HepG2 (cell line): ENCODE measurements around the gene ADGRD1. TPM values are rescaled to one million over a fixed set of nuclear protein-coding genes. Genes with fewer than 3 reads are reported as not detected.

ENCODE experiments used
- ATAC-seq: fragments of 200-7000 bp; cut with Tn5 transposase; 3 replicates; pipeline ENCODE4 v1.9.1; 2020; ENCODE audit warnings: mild to moderate bottlenecking, moderate library complexity
- BruUV-seq: library from RNA; stranded (reverse); fragments of 400-500 nt; replicated peaks from 2 replicates; lab custom pipeline; 2021; lab: Mats Ljungman, UMichigan
- CTCF ChIA-PET: fragments of 300-600 bp; formaldehyde crosslinking; extraction: SDS; loops from one replicate; lab custom pipeline; 2021; ENCODE audit warnings: low total read pairs, inconsistent platforms, low intra/inter-chr PET ratio; lab: Yijun Ruan, JAX
- POLR2A ChIA-PET: fragments of 350-600 bp; sonication (Branson Sonifier 250); formaldehyde crosslinking; loops from one replicate; lab custom pipeline; 2020; ENCODE audit warnings: antibody characterized with exemption, inconsistent platforms; lab: Yijun Ruan, JAX
- DNase-seq: peaks from one replicate; pipeline ENCODE4 v3.0.0-alpha.2; 2015; ENCODE audit warnings: low spot score
- FAIRE-seq: peaks from 3 replicates; lab custom pipeline; 2011; peaks lifted over from hg19 to GRCh38; lab: Jason Lieb, UNC
- H2AFZ ChIP-seq: one replicate; pipeline ENCODE4 v1.6.1; 2011; ENCODE audit warnings: low read length, inconsistent platforms
- H3K27ac ChIP-seq: fragments of 300-600 bp; 3 replicates; pipeline ENCODE4 v1.8.0; 2011; ENCODE audit warnings: mixed run types, mild to moderate bottlenecking, mixed read lengths, low read length, inconsistent platforms; ENCODE audit not compliant: insufficient read depth; ENCODE audit errors: extremely low read length
- H3K27me3 ChIP-seq, 2 experiments: fragments of 200-600 bp in 1 of 2; 2 replicates in 1 of 2; 3 replicates in 1 of 2; pipeline versions ENCODE4 v1.6.0 to v1.8.0; 2011; ENCODE audit warnings: low read length in 2 of 2, mild to moderate bottlenecking in 2 of 2, moderate library complexity in 2 of 2, inconsistent platforms in 1 of 2; ENCODE audit not compliant: insufficient read depth in 2 of 2, control insufficient read depth in 1 of 2
- H3K36me3 ChIP-seq, 2 experiments: fragments of 200-600 bp in 1 of 2; replicated peaks in 1 of 2; 2 replicates in 1 of 2; 3 replicates in 1 of 2; pipeline versions ENCODE4 v1.5.1 to v1.8.0; 2011; ENCODE audit warnings: low read length in 2 of 2, inconsistent platforms in 1 of 2; ENCODE audit not compliant: insufficient read depth in 2 of 2, control insufficient read depth in 1 of 2
- H3K4me1 ChIP-seq: 2 replicates; pipeline ENCODE4 v1.5.1; 2012; ENCODE audit warnings: low read length, inconsistent platforms; ENCODE audit not compliant: insufficient read depth
- H3K4me2 ChIP-seq: 2 replicates; pipeline ENCODE4 v1.6.0; 2011; ENCODE audit warnings: low read depth, low read length, inconsistent platforms
- H3K4me3 ChIP-seq, 3 experiments: fragments of 200-600 bp in 1 of 3; sonication (generic), shearing (Covaris generic) in 1 of 3; replicated peaks in 1 of 3; 2 replicates each; pipeline ENCODE4 v1.5.1; 2011 to 2016; ENCODE audit warnings: low read length in 3 of 3, inconsistent platforms in 2 of 3, low read depth in 2 of 3, mild to moderate bottlenecking in 2 of 3, control low read depth in 1 of 3, mixed read lengths in 1 of 3; ENCODE audit not compliant: insufficient read depth in 1 of 3
- H3K79me2 ChIP-seq: one replicate; pipeline ENCODE4 v1.6.1; 2011; ENCODE audit warnings: low read length, inconsistent platforms; ENCODE audit not compliant: insufficient read depth
- H3K9ac ChIP-seq: 2 replicates; pipeline ENCODE4 v1.6.0; 2011; ENCODE audit warnings: mild to moderate bottlenecking, low read depth, low read length, inconsistent platforms; ENCODE audit not compliant: insufficient read depth
- H3K9me3 ChIP-seq: 2 replicates; pipeline ENCODE4 v1.5.1; 2012; ENCODE audit warnings: mild to moderate bottlenecking, low read length
- H4K20me1 ChIP-seq: 2 replicates; pipeline ENCODE4 v1.6.0; 2011; ENCODE audit warnings: inconsistent platforms, mild to moderate bottlenecking, low read length, moderate library complexity; ENCODE audit not compliant: insufficient read depth
- ASH2L ChIP-seq: fragments of 300-600, 200-600 bp; sonication (generic); IDR thresholded peaks from 2 replicates; pipeline ENCODE4 v1.7.0; 2017; ENCODE audit warnings: low read depth, mild to moderate bottlenecking, moderate library complexity, mixed read lengths, low read length; ENCODE audit not compliant: insufficient read length
- FOXC1 ChIP-seq: sonication (generic); formaldehyde crosslinking; IDR thresholded peaks from 2 replicates; pipeline ENCODE4 v1.8.0; 2022; ENCODE audit warnings: mild to moderate bottlenecking, missing genetic modification reagents, borderline replicate concordance
- FOXK2 ChIP-seq: fragments of 450-650 bp; IDR thresholded peaks from 2 replicates; pipeline ENCODE4 v1.6.1; 2016
- KDM4B ChIP-seq: sonication (generic); formaldehyde crosslinking; IDR thresholded peaks from 2 replicates; pipeline ENCODE4 v1.4.0; 2020; ENCODE audit warnings: missing genetic modification reagents
- MATR3 ChIP-seq: sonication (generic); formaldehyde crosslinking; IDR thresholded peaks from 2 replicates; pipeline ENCODE4 v1.4.0; 2020; ENCODE audit warnings: missing genetic modification reagents
- MXI1 ChIP-seq: IDR thresholded peaks from 3 replicates; pipeline ENCODE4 v1.6.1; 2012; ENCODE audit warnings: low read depth, low read length, inconsistent platforms, borderline replicate concordance
- NCOA5 ChIP-seq: sonication (generic); formaldehyde crosslinking; IDR thresholded peaks from 2 replicates; pipeline ENCODE4 v1.4.0; 2020; ENCODE audit warnings: missing genetic modification reagents
- NPAS2 ChIP-seq: sonication (generic); formaldehyde crosslinking; IDR thresholded peaks from 2 replicates; pipeline ENCODE4 v1.8.0; 2022; ENCODE audit warnings: mild to moderate bottlenecking, missing genetic modification reagents, borderline replicate concordance
- NR1H2 ChIP-seq: sonication (generic); formaldehyde crosslinking; IDR thresholded peaks from 2 replicates; pipeline ENCODE4 v1.8.1; 2022; ENCODE audit warnings: low read depth, missing genetic modification reagents, borderline replicate concordance
- POLR2A ChIP-seq, 2 experiments: IDR thresholded peaks; 2 replicates each; pipeline ENCODE4 v1.6.1; 2011; ENCODE audit warnings: low read depth in 2 of 2, low read length in 2 of 2, mild to moderate bottlenecking in 1 of 2, moderate library complexity in 1 of 2; ENCODE audit not compliant: insufficient read depth in 1 of 2
- RNF219 ChIP-seq: sonication (generic); formaldehyde crosslinking; IDR thresholded peaks from 2 replicates; pipeline ENCODE4 v1.5.0; 2020; ENCODE audit warnings: mild to moderate bottlenecking, missing genetic modification reagents
- ZNF597 ChIP-seq: sonication (generic); formaldehyde crosslinking; IDR thresholded peaks from 2 replicates; pipeline ENCODE4 v1.5.0; 2020; ENCODE audit warnings: missing genetic modification reagents
- WGBS: methylation state at CpG from one replicate; pipeline ENCODE4 v1.1.6; 2017; ENCODE audit warnings: low lambda C conversion rate; 5-methylcytosine and 5-hydroxymethylcytosine counted together
- in situ Hi-C: cut with HindIII; loops from 2 replicates; pipeline ENCODE4 v1.10.0; 2017; ENCODE audit warnings: low pct_unique_long_range_greater_than_20kb; ENCODE audit not compliant: extremely low pct_ligation_motif_present
- intact Hi-C: fragments of 100-400 bp; cut with micrococcal nuclease; formaldehyde crosslinking; loops from one replicate; pipeline ENCODE4 v1.10.0; 2022; ENCODE audit not compliant: unreplicated experiment
- polyA plus RNA-seq, 8 experiments: library from polyadenylated mRNA; depleted of rRNA in 3 of 8; stranded (reverse) in 7 of 8; unstranded in 1 of 8; fragments of >200 nt; fragmentation: Illumina TruSeq in 4 of 8; extraction: Trizol in 4 of 8; gene quantifications; 2 replicates each; pipeline versions ENCODE4 v1.2.1 to v1.2.3, GENCODE V29; 2011 to 2016; ENCODE audit warnings: low read depth in 4 of 8, missing spikeins in 1 of 8, mixed read lengths in 1 of 8; ENCODE audit not compliant: insufficient read depth in 1 of 8
- total RNA-seq, 5 experiments: library from RNA; depleted of rRNA; stranded (reverse); fragments of >200 nt; fragmentation: Illumina TruSeq; extraction: Trizol; gene quantifications; 2 replicates each; pipeline ENCODE4 v1.2.3, GENCODE V29; 2016; ENCODE audit warnings: low read depth in 1 of 5

ADGRD1 gene
- total and polyA plus RNA-seq, 2 of the 13 experiments (the other 11 are each of a cell fraction or from before 2014, with no cell fraction given): 0.46 to 12.4 TPM

GRCh38 chr12:131163189-131163738, 209.6 kb downstream of the ADGRD1 start:
- CTCF ChIA-PET: no interaction called here
- BruUV-seq: no TSS peak
- in situ Hi-C loops: no loop called here

DNA sequence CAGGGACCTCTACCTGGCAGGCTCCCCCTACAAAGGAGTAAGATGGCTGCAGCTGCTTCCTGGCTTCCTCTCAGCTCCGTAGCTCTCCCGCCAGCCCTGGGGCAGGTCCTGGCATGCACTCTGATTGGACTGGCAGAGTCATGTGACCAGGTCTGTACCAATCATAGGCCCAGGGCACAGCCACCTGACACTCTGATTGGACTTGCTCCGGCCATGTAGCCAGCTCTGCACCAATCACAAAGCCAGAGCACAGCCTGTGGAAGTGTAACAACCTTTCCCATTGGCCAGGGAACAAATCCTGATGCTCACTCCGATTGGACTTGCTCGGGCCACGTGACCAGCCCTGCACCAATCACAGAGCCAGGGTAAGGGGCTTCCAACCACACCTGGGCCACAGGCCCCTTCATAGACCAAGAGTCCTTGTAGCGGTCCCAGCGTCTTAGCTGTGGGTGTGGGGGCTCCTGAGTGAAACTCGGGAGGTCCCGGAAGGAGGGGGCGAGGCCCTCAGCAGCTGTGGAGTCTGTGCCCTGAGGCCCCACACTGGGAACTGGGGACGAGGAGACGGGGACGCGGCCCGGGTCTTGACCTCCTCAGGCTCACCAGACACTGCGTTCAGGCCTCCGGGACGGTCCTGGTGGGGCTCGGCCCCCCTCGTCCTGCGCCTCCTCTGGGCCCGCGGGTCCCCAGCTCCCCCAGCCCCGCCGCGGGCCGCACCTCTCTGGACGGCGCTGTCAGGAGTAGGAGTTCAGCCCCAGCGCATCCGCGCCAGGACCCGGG, 210.6 kb downstream of the ADGRD1 start:
- ChIA-PET CTCF (no interaction called here), POLR2A (no interaction called here)
- Histone ChIP-seq H3K9me3 (no peaks in the 10 kb centered on the region), H3K4me3 (no peak overlapping the region), H3K79me2 (no peaks in the 10 kb centered on the region), H3K27ac (no peak overlapping the region), H3K27me3 (no peaks in the 10 kb centered on the region), H3K9ac (no peak overlapping the region), H3K4me1 (no peaks in the 10 kb centered on the region), H3K4me2 (no peak overlapping the region), H2AFZ (no peak overlapping the region), H3K36me3 (no peaks in the 10 kb centered on the region), H4K20me1 (no peaks in the 10 kb centered on the region)
- WGBS: 60% methylated on average over 1 of the region's 34 CpGs
- FAIRE-seq: no peak
- BruUV-seq: no TSS peak
- DNase-seq: no peak
- in situ Hi-C loops (no loop called here), intact Hi-C loops (no loop called here)
- ATAC-seq: no peak; the same call in 2 of the 3 replicates
- TF ChIP-seq NCOA5: no peak
- no peak for TF ChIP-seq NPAS2 (CRISPR knock-in tag)
- TF ChIP-seq NR1H2 (CRISPR knock-in tag): no peak
- TF ChIP-seq RNF219 (CRISPR knock-in tag): no peak
- TF ChIP-seq MATR3 (CRISPR knock-in tag): no peak

More at GRCh38 chr12:131163189-131163738, 209.6 kb downstream of the ADGRD1 start:
- Histone ChIP-seq H3K36me3 (no peaks in the 10 kb centered on the region), H4K20me1 (no peaks in the 10 kb centered on the region), H2AFZ (no peak overlapping the region), H3K4me2 (no peak overlapping the region), H3K9ac (no peak overlapping the region), H3K27me3 (no peaks in the 10 kb centered on the region), H3K4me1 (no peaks in the 10 kb centered on the region), H3K27ac (no peak overlapping the region), H3K4me3 (no peak overlapping the region), H3K9me3 (no peaks in the 10 kb centered on the region), H3K79me2 (no peaks in the 10 kb centered on the region)
- ATAC-seq (no peak), FAIRE-seq (no peak), DNase-seq (no peak)
- TF ChIP-seq MXI1: no peak
- TF ChIP-seq ASH2L: no peak
- TF ChIP-seq FOXK2: no peak
- no peak for TF ChIP-seq ZNF597 (CRISPR knock-in tag)
- TF ChIP-seq KDM4B (CRISPR knock-in tag): no peak
- TF ChIP-seq FOXC1 (CRISPR knock-in tag): no peak
- no peak for TF ChIP-seq POLR2A (IDR thresholded peaks at IDR 0.05; ENCODE audit: insufficient read depth in 1 of 2, low read depth in 2 of 2, low read length in 2 of 2)
- WGBS: 51% methylated on average over 18 of the region's 46 CpGs
- POLR2A ChIA-PET: no interaction called here
- intact Hi-C loops: no loop called here
